HCT116 (cell line): Measurements from ENCODE around the gene ELMO2. TPM values are rescaled to one million over a fixed set of nuclear protein-coding genes. Genes with fewer than 3 reads are reported as not detected.

Experiments used
- ATAC-seq: fragments of 200-7000 bp; cut with Tn5 transposase; 2 replicates; pipeline ENCODE4 v1.9.1; 2020; ENCODE audit warnings: mild to moderate bottlenecking, moderate library complexity
- BruUV-seq: library from RNA; stranded (reverse); fragments of 400-500 nt; replicated peaks from 2 replicates; lab custom pipeline; 2021; lab: Mats Ljungman, UMichigan
- CTCF ChIA-PET: fragments of 300-600 bp; sonication (Branson Sonifier 250); formaldehyde crosslinking; loops from one replicate; lab custom pipeline; 2021; ENCODE audit warnings: antibody characterized with exemption; lab: Charles Lee
- POLR2A ChIA-PET: fragments of 300-600, 350-600 bp; sonication (Branson Sonifier 250); formaldehyde crosslinking; loops from one replicate; lab custom pipeline; 2021; ENCODE audit warnings: antibody characterized with exemption; lab: Charles Lee
- RAD21 ChIA-PET, 2 experiments: fragments of 300-600 bp; sonication (Branson Sonifier 250); formaldehyde crosslinking; loops; one replicate each; lab custom pipeline; 2023; ENCODE audit warnings: low total read pairs in 2 of 2; ENCODE audit not compliant: uncharacterized antibody in 2 of 2, unreplicated experiment in 2 of 2, low non-redundant PET in 1 of 2; lab: Charles Lee
- DNase-seq: peaks from one replicate; pipeline ENCODE4 v3.0.0-alpha.2; 2010; ENCODE audit warnings: low read depth, low spot score
- H2AFZ ChIP-seq: fragments of 200-600 bp; shearing (Covaris generic), sonication (generic); 2 replicates; pipeline ENCODE4 v1.6.1; 2017; ENCODE audit warnings: low read depth, mixed run types, mixed read lengths, antibody characterized with exemption, low read length; ENCODE audit not compliant: poor library complexity, severe bottlenecking
- H3K27ac ChIP-seq: 2 replicates; pipeline ENCODE4 v1.5.1; 2012; ENCODE audit warnings: low read depth, low read length
- H3K27me3 ChIP-seq: fragments of 200-600 bp; sonication (generic); 2 replicates; pipeline ENCODE4 v1.6.1; 2016; ENCODE audit warnings: mixed run types, low read length, mixed read lengths; ENCODE audit not compliant: insufficient read depth
- H3K36me3 ChIP-seq, 2 experiments: fragments of 200-500 bp in 1 of 2; fragments of 200-600 bp in 1 of 2; sonication (Bioruptor generic) in 1 of 2; sonication (generic) in 1 of 2; 2 replicates each; pipeline versions ENCODE4 v1.5.1 to v1.6.1; 2014 to 2016; ENCODE audit warnings: low read length in 2 of 2, inconsistent platforms in 1 of 2, mixed read lengths in 1 of 2, mixed run types in 1 of 2; ENCODE audit not compliant: insufficient read depth in 2 of 2, control insufficient read depth in 1 of 2
- H3K4me1 ChIP-seq, 2 experiments: fragments of 200-600 bp in 1 of 2; sonication (generic) in 1 of 2; 2 replicates each; pipeline versions ENCODE4 v1.5.1 to v1.6.1; 2012 to 2017; ENCODE audit warnings: low read length in 2 of 2, inconsistent platforms in 1 of 2, mild to moderate bottlenecking in 1 of 2, mixed read lengths in 1 of 2, mixed run types in 1 of 2, moderate library complexity in 1 of 2; ENCODE audit not compliant: insufficient read depth in 2 of 2, control insufficient read depth in 1 of 2
- H3K4me2 ChIP-seq: fragments of 200-600 bp; sonication (generic); 2 replicates; pipeline ENCODE4 v1.6.1; 2017; ENCODE audit warnings: mixed run types, low read length, mixed read lengths
- H3K4me3 ChIP-seq, 2 experiments: fragments of 200-600 bp in 1 of 2; sonication (generic) in 1 of 2; replicated peaks in 1 of 2; 2 replicates each; pipeline ENCODE4 v1.5.1; 2011 to 2016; ENCODE audit warnings: low read length in 2 of 2, control low read depth in 1 of 2, low read depth in 1 of 2, mild to moderate bottlenecking in 1 of 2, mixed read lengths in 1 of 2, mixed run types in 1 of 2
- H3K79me2 ChIP-seq: fragments of 200-600 bp; sonication (generic); 2 replicates; pipeline ENCODE4 v1.6.1; 2017; ENCODE audit warnings: mild to moderate bottlenecking, mixed run types, low read length, moderate library complexity, mixed read lengths; ENCODE audit not compliant: insufficient read depth
- H3K9ac ChIP-seq: fragments of 200-600 bp; sonication (generic); 2 replicates; pipeline ENCODE4 v1.6.1; 2016; ENCODE audit warnings: low read length, mixed read lengths
- H3K9me2 ChIP-seq: fragments of 200-600 bp; sonication (generic), shearing (Covaris generic); 2 replicates; pipeline ENCODE4 v1.6.1; 2017; ENCODE audit warnings: mixed run types, mild to moderate bottlenecking, moderate library complexity; ENCODE audit not compliant: insufficient read depth
- H3K9me3 ChIP-seq, 2 experiments: fragments of 200-500 bp in 1 of 2; fragments of 200-600 bp in 1 of 2; sonication (Bioruptor generic) in 1 of 2; sonication (generic) in 1 of 2; 2 replicates each; pipeline ENCODE4 v1.6.1; 2014 to 2017; ENCODE audit warnings: low read length in 2 of 2, mixed read lengths in 2 of 2, inconsistent platforms in 1 of 2, low read depth in 1 of 2, mild to moderate bottlenecking in 1 of 2, mixed run types in 1 of 2, moderate library complexity in 1 of 2; ENCODE audit not compliant: control insufficient read depth in 1 of 2, insufficient read depth in 1 of 2
- H4K20me1 ChIP-seq: fragments of 200-600 bp; sonication (generic), shearing (Covaris generic); 2 replicates; pipeline ENCODE4 v1.6.1; 2017; ENCODE audit warnings: mixed run types, mild to moderate bottlenecking, moderate library complexity; ENCODE audit not compliant: insufficient read depth
- CTCF ChIP-seq, 3 experiments: fragments of 200-600 bp in 1 of 3; sonication (generic) in 1 of 3; IDR thresholded peaks in 2 of 3; conservative IDR thresholded peaks in 1 of 3; 2 replicates each; pipeline ENCODE4 v1.5.1; 2012 to 2017; ENCODE audit warnings: low read depth in 2 of 3, low read length in 2 of 3, antibody characterized with exemption in 1 of 3, borderline replicate concordance in 1 of 3, control low read depth in 1 of 3, mild to moderate bottlenecking in 1 of 3, mixed read lengths in 1 of 3, mixed run types in 1 of 3, moderate library complexity in 1 of 3; ENCODE audit not compliant: insufficient read depth in 1 of 3
- EGR1 ChIP-seq: IDR thresholded peaks from 2 replicates; pipeline ENCODE4 v1.6.1; 2012; ENCODE audit warnings: low read depth
- ELF1 ChIP-seq: IDR thresholded peaks from 2 replicates; pipeline ENCODE4 v1.6.1; 2012; ENCODE audit warnings: low read depth, borderline replicate concordance
- FOSL1 ChIP-seq: IDR thresholded peaks from 2 replicates; pipeline ENCODE4 v1.6.1; 2012; ENCODE audit warnings: low read depth
- POLR2AphosphoS5 ChIP-seq: IDR thresholded peaks from 2 replicates; pipeline ENCODE4 v1.6.1; 2011; ENCODE audit warnings: mild to moderate bottlenecking, low read depth, low read length, moderate library complexity
- RAD21 ChIP-seq: IDR thresholded peaks from 2 replicates; pipeline ENCODE4 v1.6.1; 2012; ENCODE audit warnings: low read depth, mild to moderate bottlenecking
- SIN3A ChIP-seq: IDR thresholded peaks from 2 replicates; pipeline ENCODE4 v1.6.1; 2012; ENCODE audit warnings: low read depth
- SP1 ChIP-seq: IDR thresholded peaks from 2 replicates; pipeline ENCODE4 v1.6.1; 2012; ENCODE audit warnings: low read depth
- SRF ChIP-seq: IDR thresholded peaks from 2 replicates; pipeline ENCODE4 v1.6.1; 2012; ENCODE audit warnings: low read depth
- ZNF274 ChIP-seq: fragments of 200-500 bp; sonication (Bioruptor generic); IDR thresholded peaks from 2 replicates; pipeline ENCODE4 v1.6.1; 2014; ENCODE audit warnings: mild to moderate bottlenecking, low read depth, low read length, inconsistent platforms
- intact Hi-C: fragments of 100-400 bp; cut with micrococcal nuclease; formaldehyde crosslinking; loops from 2 replicates; pipeline ENCODE4 v1.10.0; 2022
- total RNA-seq: library from RNA; stranded (reverse); gene quantifications from one replicate; pipeline ENCODE4 v1.2.1, GENCODE V29; 2021; ENCODE audit not compliant: unreplicated experiment

The ELMO2 gene
- total RNA-seq, 1 experiment from 2014 or later = 22.9 TPM

GRCh38 chr20:46438156-46438750 is 31.8 kb upstream of the ELMO2 start:
- no peaks in the 10 kb centered on the region for H3K9me2 ChIP-seq
- no peak overlapping the region for H3K4me3 ChIP-seq
- no peak overlapping the region for H2AFZ ChIP-seq
- H3K9ac ChIP-seq = no peak overlapping the region
- no peaks in the 10 kb centered on the region for H3K36me3 ChIP-seq
- intact Hi-C loops = loop anchor here (1.0 kb wide), 1 partner anchor 309 kb away; no protein-coding TSS in a partner anchor
- ChIA-PET RAD21 (interaction anchor here (1.0 to 1.1 kb wide), 3 partner anchors 126 to 310 kb away, joined by 3 to 4 read pairs (median 3); no protein-coding TSS in a partner anchor), CTCF (interaction anchor here (0.6 to 2.4 kb wide), 17 partner anchors 10 to 470 kb away, joined by 3 to 17 read pairs (median 4); partner anchors contain the start of gene ELMO2), POLR2A (no interaction called here)
- BruUV-seq = no TSS peak
- no peaks in the 10 kb centered on the region for H3K9me3 ChIP-seq
- H3K4me2 ChIP-seq = no peak overlapping the region
- H4K20me1 ChIP-seq = no peaks in the 10 kb centered on the region
- ATAC-seq (peak; percentile 84), DNase-seq (peak; percentile 21)
- peaks cover 0 to 4% of the 10 kb centered on the region in 2 experiments; a peak in 1 of 4 replicates for H3K4me1 ChIP-seq
- peak; percentile 32 to 45 (median 36); a peak in 5 of 6 replicates for TF ChIP-seq CTCF (IDR thresholded peaks at IDR 0.05 in 2 of 3, conservative IDR thresholded peaks at IDR 0.05 in 1 of 3; ENCODE audit: borderline replicate concordance in 1 of 3, insufficient read depth in 1 of 3, low read depth in 2 of 3, low read length in 2 of 3)
- TF ChIP-seq SP1 = no peak
- no peak for TF ChIP-seq ELF1
- no peak for TF ChIP-seq POLR2AphosphoS5
- peak; percentile 67 for TF ChIP-seq RAD21
- TF ChIP-seq EGR1 = no peak
- no peak for TF ChIP-seq SIN3A
- H3K79me2 ChIP-seq = no peaks in the 10 kb centered on the region
- H3K27ac ChIP-seq = no peak overlapping the region
- H3K27me3 ChIP-seq = peaks cover 20% of the 10 kb centered on the region; the same call in 1 of the 2 replicates

- H3K27me3 ChIP-seq = peaks cover 44% of the 10 kb centered on the region
- POLR2A ChIA-PET = no interaction called here
Measured at GRCh38 chr20:46435146-46435545, 28.7 kb upstream of the ELMO2 start.

More at GRCh38 chr20:46435146-46435545, 28.7 kb upstream of the ELMO2 start:
- Histone ChIP-seq H4K20me1 (no peaks in the 10 kb centered on the region), H3K9me3 (no peaks in the 10 kb centered on the region), H3K4me3 (no peak overlapping the region), H3K27ac (no peak overlapping the region), H3K4me2 (no peak overlapping the region), H3K79me2 (no peaks in the 10 kb centered on the region), H3K9ac (no peak overlapping the region), H3K9me2 (no peaks in the 10 kb centered on the region), H2AFZ (no peak overlapping the region), H3K36me3 (no peaks in the 10 kb centered on the region), H3K4me1 (no peaks in the 10 kb centered on the region)
- BruUV-seq = no TSS peak
- RAD21 ChIA-PET = no interaction called here
- no peak for ATAC-seq
- no peak for DNase-seq
- CTCF ChIA-PET = no interaction called here
- TF ChIP-seq ZNF274 (no peak), CTCF (IDR thresholded peaks at IDR 0.05 in 2 of 3, conservative IDR thresholded peaks at IDR 0.05 in 1 of 3; ENCODE audit: borderline replicate concordance in 1 of 3, insufficient read depth in 1 of 3, low read depth in 2 of 3, low read length in 2 of 3) (no peak), SRF (no peak), FOSL1 (no peak)
- intact Hi-C loops = no loop called here
